HG03457 (cell line): Measurements from ENCODE around the gene TRAP1.
A peak's percentile ranks its signal among the peaks of the same experiment; 100 is the strongest.
"Not testable (repeated sequence)": the region's sequence is repeated elsewhere in the genome, so short reads cannot be mapped to it uniquely, and the experiment has no call there.

Experiments
- ATAC-seq: cut with Tn5 transposase; IDR thresholded peaks from one replicate; pipeline ENCODE4 v1.9.1; 2021; ENCODE audit warnings: moderate number of reproducible peaks; ENCODE audit not compliant: unreplicated experiment

The TRAP1 gene

GRCh38 chr16:3618769-3619141 is 98.6 kb downstream of the TRAP1 start:
- no peak for ATAC-seq

- no peak for ATAC-seq
These were observed 104.5 kb downstream of the TRAP1 start for GRCh38 chr16:3612510-3613466.

GRCh38 chr16:3611146-3611975 is 106.0 kb downstream of the TRAP1 start, which contains the start of gene SLX4:
TSS of gene SLX4 (minus strand) at chr16:3611606. CDS start at chr16:3608964, 2,642 bp downstream.
- peak; percentile 73 for ATAC-seq

- no peak for ATAC-seq
These were observed 106.6 kb downstream of the TRAP1 start for GRCh38 chr16:3610698-3611145.

GRCh38 chr16:3609895-3610697 is 107.2 kb downstream of the TRAP1 start:
- no peak for ATAC-seq

GRCh38 chr16:3608976-3609375 is 108.3 kb downstream of the TRAP1 start:
- ATAC-seq: not testable (repeated sequence)

GRCh38 chr16:3608069-3608468 is 109.3 kb downstream of the TRAP1 start:
- no peak for ATAC-seq
